Cardiac muscle cell (in vitro differentiated cells and primary cell): ENCODE data around the gene APOBEC3B. TPM values are rescaled to one million over a fixed set of nuclear protein-coding genes. Genes with fewer than 3 reads are reported as not detected.
"Not testable (repeated sequence)": the region's sequence is repeated elsewhere in the genome, so short reads cannot be mapped to it uniquely, and the experiment has no call there.

ENCODE experiments used
- DNase-seq, 2 donors: peaks; one replicate each; pipeline versions ENCODE4 v3.0.0 to v3.0.0-alpha.2; 2010 to 2017; ENCODE audit warnings: low read depth in 1 of 2, low spot score in 1 of 2
- H3K27ac ChIP-seq: fragments of 200-600 bp; sonication (generic); 2 replicates; pipeline ENCODE4 v1.5.1; 2016
- H3K27me3 ChIP-seq: fragments of 200-600 bp; sonication (generic); 2 replicates; pipeline ENCODE4 v1.6.0; 2016; ENCODE audit warnings: control low read depth
- H3K36me3 ChIP-seq: fragments of 200-600 bp; sonication (generic); 2 replicates; pipeline ENCODE4 v1.5.1; 2016; ENCODE audit warnings: control low read depth
- H3K4me1 ChIP-seq: fragments of 200-600 bp; sonication (generic); 2 replicates; pipeline ENCODE4 v1.8.1; 2017; ENCODE audit warnings: low read depth, mild to moderate bottlenecking, mixed run types
- H3K4me3 ChIP-seq: fragments of 200-600 bp; sonication (generic); 2 replicates; pipeline ENCODE4 v1.5.1; 2016; ENCODE audit warnings: mild to moderate bottlenecking
- H3K9me3 ChIP-seq: fragments of 200-600 bp; sonication (generic); 2 replicates; pipeline ENCODE4 v1.5.1; 2017; ENCODE audit warnings: low read depth, mild to moderate bottlenecking, control low read depth
- polyA plus RNA-seq: library from polyadenylated mRNA; unstranded; fragments of >200 nt; fragmentation: Nextera tagmentation; extraction: Ambion mirVana; gene quantifications from 2 replicates; pipeline ENCODE4 v1.2.1, GENCODE V29; 2016
- total RNA-seq: library from RNA; depleted of rRNA; stranded (reverse); fragments of >200 nt; gene quantifications from 2 replicates; pipeline ENCODE4 v1.2.3, GENCODE V29; 2016
- TF ChIP-seq, protein P1 (sequence below): IDR thresholded peaks from 2 replicates; pipeline ENCODE4 v1.5.1; 2012; ENCODE audit warnings: low read depth, mild to moderate bottlenecking, low read length

Gene APOBEC3B
- total and polyA plus RNA-seq, 2 experiments from 2014 or later = 6.5 to 6.8 TPM

GRCh38 chr22:39039306-39040126 lies 57.4 kb downstream of the APOBEC3B start:
- Histone ChIP-seq H3K36me3 (no peaks in the 10 kb centered on the region), H3K27me3 (no peaks in the 10 kb centered on the region), H3K4me3 (peak overlapping the region; percentile 7), H3K4me1 (peaks cover 17% of the 10 kb centered on the region), H3K9me3 (no peaks in the 10 kb centered on the region), H3K27ac (peak overlapping the region; percentile 54)
- DNase-seq = no peak
- TF ChIP-seq, protein P1, sequence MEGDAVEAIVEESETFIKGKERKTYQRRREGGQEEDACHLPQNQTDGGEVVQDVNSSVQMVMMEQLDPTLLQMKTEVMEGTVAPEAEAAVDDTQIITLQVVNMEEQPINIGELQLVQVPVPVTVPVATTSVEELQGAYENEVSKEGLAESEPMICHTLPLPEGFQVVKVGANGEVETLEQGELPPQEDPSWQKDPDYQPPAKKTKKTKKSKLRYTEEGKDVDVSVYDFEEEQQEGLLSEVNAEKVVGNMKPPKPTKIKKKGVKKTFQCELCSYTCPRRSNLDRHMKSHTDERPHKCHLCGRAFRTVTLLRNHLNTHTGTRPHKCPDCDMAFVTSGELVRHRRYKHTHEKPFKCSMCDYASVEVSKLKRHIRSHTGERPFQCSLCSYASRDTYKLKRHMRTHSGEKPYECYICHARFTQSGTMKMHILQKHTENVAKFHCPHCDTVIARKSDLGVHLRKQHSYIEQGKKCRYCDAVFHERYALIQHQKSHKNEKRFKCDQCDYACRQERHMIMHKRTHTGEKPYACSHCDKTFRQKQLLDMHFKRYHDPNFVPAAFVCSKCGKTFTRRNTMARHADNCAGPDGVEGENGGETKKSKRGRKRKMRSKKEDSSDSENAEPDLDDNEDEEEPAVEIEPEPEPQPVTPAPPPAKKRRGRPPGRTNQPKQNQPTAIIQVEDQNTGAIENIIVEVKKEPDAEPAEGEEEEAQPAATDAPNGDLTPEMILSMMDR = no peak

GRCh38 chr22:39040155-39040537 lies 58.0 kb downstream of the APOBEC3B start:
- not testable (repeated sequence) for H3K36me3 ChIP-seq, H3K9me3 ChIP-seq, DNase-seq, H3K27me3 ChIP-seq
- H3K4me3 ChIP-seq = peak overlapping the region; percentile 7
- peak overlapping the region; percentile 54 for H3K27ac ChIP-seq
- H3K4me1 ChIP-seq = peaks cover 17% of the 10 kb centered on the region

DNA sequence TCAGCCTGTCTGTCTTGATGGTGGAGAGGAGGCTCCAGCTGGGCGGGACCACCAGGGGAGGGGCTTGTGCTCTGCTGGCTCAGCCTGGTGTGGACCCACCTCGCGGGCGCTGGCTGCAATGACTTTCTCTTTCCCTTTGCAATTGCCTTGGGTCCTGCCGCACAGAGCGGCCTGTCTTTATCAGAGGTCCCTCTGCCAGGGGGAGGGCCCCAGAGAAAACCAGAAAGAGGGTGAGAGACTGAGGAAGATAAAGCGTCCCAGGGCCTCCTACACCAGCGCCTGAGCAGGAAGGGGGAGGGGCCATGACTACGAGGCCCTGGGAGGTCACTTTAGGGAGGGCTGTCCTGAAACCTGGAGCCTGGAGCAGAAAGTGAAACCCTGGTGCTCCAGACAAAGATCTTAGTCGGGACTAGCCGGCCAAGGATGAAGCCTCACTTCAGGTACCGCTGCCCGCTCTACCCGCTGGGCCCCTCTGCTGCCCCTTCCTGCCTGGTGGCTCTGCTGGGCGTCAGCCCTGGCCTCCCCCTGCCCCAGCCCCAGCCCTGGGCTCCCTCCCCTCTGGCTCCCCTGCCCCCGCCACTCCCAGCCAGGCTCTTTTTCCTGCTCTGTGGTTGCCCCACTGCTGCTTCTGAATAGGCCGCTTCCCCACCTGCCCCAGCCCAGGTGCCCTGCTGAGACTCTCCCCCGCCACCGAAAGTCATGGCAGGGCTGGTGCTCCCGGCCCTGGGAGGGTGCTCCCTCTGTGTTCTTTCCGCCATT lies 58.6 kb downstream of the APOBEC3B start, which contains the start of gene APOBEC3F:
APOBEC3F (plus strand) TSS at position 327 of the 759 bp plus-strand sequence; CDS start at position 424, 97 bp downstream.
- DNase-seq = peak; percentile 61 to 73
- H3K9me3 ChIP-seq, H3K27me3 ChIP-seq, H3K36me3 ChIP-seq: not testable (repeated sequence)
- H3K27ac ChIP-seq = peak within 1 kb of the TSS; percentile 87
- H3K4me3 ChIP-seq = peak within 1 kb of the TSS; percentile 58
- peaks cover 17% of the 10 kb centered on the region for H3K4me1 ChIP-seq

- H3K27me3 ChIP-seq = no peaks in the 10 kb centered on the region
- H3K27ac ChIP-seq = peak overlapping the region; percentile 87
- peaks cover 17% of the 10 kb centered on the region for H3K4me1 ChIP-seq
- no peak overlapping the region for H3K4me3 ChIP-seq
- DNase-seq = no peak
- H3K36me3 ChIP-seq = no peaks in the 10 kb centered on the region
- H3K9me3 ChIP-seq = no peaks in the 10 kb centered on the region
- TF ChIP-seq, protein P1 = no peak
Observed at GRCh38 chr22:39041908-39042307, 59.8 kb downstream of the APOBEC3B start.

Other genes with a start within 250 kb of the APOBEC3B start
- gene SUN2, start 226.3 kb upstream of the APOBEC3B start, total RNA-seq = 41.4 and 105 TPM in 2 replicates
- gene SUN2, start 226.3 kb upstream of the APOBEC3B start, polyA plus RNA-seq = 28.0 and 78.1 TPM in 2 replicates
- gene DNAL4, start 188.2 kb upstream of the APOBEC3B start, total RNA-seq = 42.3 and 48.5 TPM in 2 replicates
- gene DNAL4, start 188.2 kb upstream of the APOBEC3B start, polyA plus RNA-seq = 39.7 and 55.4 TPM in 2 replicates
- 15.1 and 16.7 TPM in 2 replicates for gene NPTXR, start 138.3 kb upstream of the APOBEC3B start, total RNA-seq
- gene NPTXR, start 138.3 kb upstream of the APOBEC3B start, polyA plus RNA-seq = 4.0 and 4.2 TPM in 2 replicates
- gene CBX6, start 110.1 kb upstream of the APOBEC3B start, total RNA-seq = 62.5 and 89.9 TPM in 2 replicates
- gene CBX6, start 110.1 kb upstream of the APOBEC3B start, polyA plus RNA-seq = 40.9 and 46.8 TPM in 2 replicates
- 0.18 TPM in 1 of 2 replicates, not detected in the other for gene APOBEC3A, start 24.7 kb upstream of the APOBEC3B start, total RNA-seq
- gene APOBEC3A, start 24.7 kb upstream of the APOBEC3B start, polyA plus RNA-seq = not detected in 2 replicates
- gene APOBEC3C, start 31.9 kb downstream of the APOBEC3B start, total RNA-seq = 12.8 and 15.7 TPM in 2 replicates
- gene APOBEC3C, start 31.9 kb downstream of the APOBEC3B start, polyA plus RNA-seq = 71.7 and 84.0 TPM in 2 replicates
- 2.0 and 4.3 TPM in 2 replicates for gene APOBEC3D, start 38.8 kb downstream of the APOBEC3B start, total RNA-seq
- 0.99 and 1.3 TPM in 2 replicates for gene APOBEC3D, start 38.8 kb downstream of the APOBEC3B start, polyA plus RNA-seq
- gene APOBEC3F, start 58.5 kb downstream of the APOBEC3B start, total RNA-seq = 11.8 and 12.9 TPM in 2 replicates
- gene APOBEC3F, start 58.5 kb downstream of the APOBEC3B start, polyA plus RNA-seq = 24.2 and 25.0 TPM in 2 replicates
- gene APOBEC3G, start 94.9 kb downstream of the APOBEC3B start, total RNA-seq = 10.5 and 12.2 TPM in 2 replicates
- 7.1 and 13.3 TPM in 2 replicates for gene APOBEC3G, start 94.9 kb downstream of the APOBEC3B start, polyA plus RNA-seq
- 0.57 and 1.3 TPM in 2 replicates for gene APOBEC3H, start 114.9 kb downstream of the APOBEC3B start, total RNA-seq
- 0.77 and 0.97 TPM in 2 replicates for gene APOBEC3H, start 114.9 kb downstream of the APOBEC3B start, polyA plus RNA-seq
- 8.9 and 31.3 TPM in 2 replicates for gene CBX7, start 170.3 kb downstream of the APOBEC3B start, total RNA-seq
- 10.2 and 10.9 TPM in 2 replicates for gene CBX7, start 170.3 kb downstream of the APOBEC3B start, polyA plus RNA-seq